Measurements from ENCODE around the gene ATRN.

ATRN gene

DNA sequence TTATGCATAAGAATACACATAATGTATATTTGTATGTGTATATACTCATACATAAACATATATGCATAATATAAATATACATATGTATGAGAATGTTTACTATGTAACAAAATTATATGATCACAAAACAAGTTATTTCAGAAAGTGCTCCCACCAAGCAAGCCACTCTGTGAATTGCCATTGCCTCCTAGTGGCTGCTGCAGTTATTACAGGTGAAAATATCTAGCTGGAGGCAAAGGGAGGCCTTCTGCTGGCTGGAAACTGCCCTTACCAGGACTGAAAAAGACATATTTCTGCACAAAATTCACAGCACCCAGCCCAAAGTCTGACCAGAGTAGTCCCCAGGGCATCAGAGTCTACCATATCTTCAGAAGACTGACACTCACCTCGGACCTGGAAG is 225.4 kb downstream of the ATRN start:
- no peak for DNase-seq (ENCODE audit: low read depth in 3 of 3)

DNA sequence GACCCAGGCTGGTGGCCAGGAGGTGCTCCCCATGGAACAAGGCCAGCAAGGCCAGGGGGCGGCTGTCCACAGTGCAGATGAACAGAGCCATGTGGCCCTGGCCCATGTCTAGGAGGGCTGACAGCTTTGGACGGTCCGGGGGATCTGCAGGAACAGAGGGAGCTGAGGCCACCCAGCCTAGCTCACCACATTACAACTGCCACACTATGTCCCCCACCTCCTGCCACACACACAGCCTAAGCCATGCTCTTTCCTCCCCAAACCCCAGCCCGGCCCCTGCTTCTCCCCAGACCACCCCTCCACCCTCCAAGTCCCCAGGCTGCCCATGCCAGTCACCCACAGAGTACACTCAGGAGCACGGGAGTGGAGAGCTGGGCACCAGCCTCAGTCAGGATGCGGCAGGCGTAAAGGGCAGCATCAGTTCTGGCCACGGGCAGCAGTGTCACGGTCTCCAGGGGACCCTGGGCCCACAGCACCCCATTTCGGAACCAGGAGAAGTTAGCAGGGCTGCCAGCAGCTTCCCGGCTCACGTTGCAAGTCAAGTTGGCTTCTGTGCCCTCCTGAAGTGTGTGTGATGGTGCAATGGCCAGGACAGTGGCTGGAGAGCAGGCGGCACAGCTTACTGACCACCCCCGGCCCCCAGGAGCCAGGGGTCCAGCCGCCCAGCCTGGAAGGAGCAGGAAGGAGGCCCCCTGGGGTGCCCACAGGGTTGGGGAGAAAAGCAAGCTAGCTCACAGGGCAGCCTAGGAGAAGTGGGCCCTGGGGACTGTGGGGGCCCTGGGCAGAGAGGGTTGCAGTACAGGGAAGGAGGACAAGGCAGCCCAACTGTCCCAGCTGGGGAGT is 226.1 kb downstream of the ATRN start:
- DNase-seq (ENCODE audit: low read depth in 3 of 3) = no peak

DNA sequence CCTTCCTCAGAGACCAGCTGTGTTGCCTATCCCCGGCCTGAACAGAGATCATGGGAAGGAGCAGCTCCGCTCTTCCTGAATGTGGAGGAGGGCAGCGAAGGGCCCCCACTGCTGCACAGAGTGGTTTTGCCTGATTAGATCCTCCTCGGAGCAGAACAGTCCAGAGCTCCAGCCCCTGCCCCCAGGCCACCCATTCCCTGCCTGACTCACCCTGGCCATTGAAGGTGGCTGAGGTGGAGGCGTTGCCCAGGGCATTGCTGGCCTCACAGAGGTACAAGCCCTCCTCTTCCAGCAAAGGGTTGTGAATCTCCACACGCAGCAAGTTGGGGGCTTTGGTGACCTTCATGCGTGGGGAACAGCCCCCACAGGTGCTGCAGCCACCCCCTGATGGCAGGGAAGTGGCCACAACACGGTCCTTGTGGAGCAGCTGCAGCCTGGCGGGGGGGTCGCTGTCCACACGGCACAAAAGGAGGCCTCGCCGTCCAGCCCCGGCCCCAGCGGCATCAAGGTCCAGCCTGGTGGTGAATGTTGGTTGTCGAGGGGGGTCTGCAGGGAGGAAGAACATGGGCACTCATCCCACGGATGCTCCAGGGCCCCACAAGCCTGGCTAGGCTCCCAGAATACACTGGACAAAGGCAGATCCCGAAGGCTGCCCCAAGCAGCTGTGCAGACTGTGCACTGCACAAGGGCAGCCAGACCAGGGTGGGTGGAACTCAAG is 226.9 kb downstream of the ATRN start:
- DNase-seq (ENCODE audit: low read depth in 3 of 3) = no peak

DNA sequence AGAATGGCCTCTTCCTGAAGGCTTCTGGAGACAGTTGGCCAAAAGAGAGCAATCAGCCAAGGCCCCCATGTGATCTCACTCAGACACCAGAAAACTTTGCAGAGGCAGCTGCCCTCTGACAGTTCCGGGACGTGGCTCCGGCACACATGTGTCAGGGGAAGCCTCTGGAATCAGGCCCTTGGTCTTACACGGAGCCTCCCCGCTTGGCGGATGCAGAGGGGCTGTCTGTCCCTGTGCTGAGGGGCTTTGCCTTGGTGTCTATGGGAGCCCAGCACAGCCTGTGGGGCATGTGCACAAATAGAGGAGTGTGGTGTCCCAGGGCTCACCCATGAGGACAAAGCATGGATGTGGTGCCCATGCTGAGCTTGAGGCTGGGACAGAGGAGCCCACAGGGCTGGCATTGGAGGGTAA is 227.8 kb downstream of the ATRN start:
- no peak for DNase-seq (ENCODE audit: low read depth in 3 of 3)

DNA sequence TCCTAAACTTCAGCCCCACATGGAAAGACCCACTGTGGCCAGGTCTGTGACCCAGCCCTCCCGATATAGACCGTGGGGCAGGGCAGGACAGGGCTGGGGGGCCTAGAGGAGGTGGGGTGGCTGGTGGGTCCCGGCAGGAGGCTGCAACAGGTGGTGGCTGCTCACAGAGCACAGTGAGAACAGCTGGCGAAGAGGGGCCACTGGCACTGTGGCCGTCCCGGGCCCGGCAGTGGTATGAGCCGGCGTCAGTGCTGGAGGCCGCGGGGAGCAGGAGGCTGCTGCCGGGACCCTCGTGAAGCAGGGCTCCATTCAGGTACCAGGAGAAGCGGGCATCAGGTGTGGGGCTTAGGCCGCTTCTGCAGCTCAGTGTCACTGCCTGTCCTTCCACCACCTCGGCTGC is 228.2 kb downstream of the ATRN start:
- no peak for DNase-seq (ENCODE audit: low read depth in 3 of 3)
